SK-N-SH (cell line): ENCODE data around the gene AP4M1. TPM values are rescaled to one million over a fixed set of nuclear protein-coding genes. Genes with fewer than 3 reads are reported as not detected.

Experiments
- CTCF ChIA-PET: fragments of 300-600, 350-600 bp; formaldehyde crosslinking; extraction: SDS; loops from one replicate; lab custom pipeline; 2021; lab: Yijun Ruan, JAX
- POLR2A ChIA-PET: fragments of 350-600 bp; sonication (Branson Sonifier 250); formaldehyde crosslinking; extraction: SDS; loops from one replicate; lab custom pipeline; 2020; ENCODE audit warnings: antibody characterized with exemption, inconsistent platforms; lab: Yijun Ruan, JAX
- DNase-seq: peaks from one replicate; pipeline ENCODE4 v3.0.0; 2012
- H2AFZ ChIP-seq: fragments of 200-600 bp; sonication (generic); 2 replicates; pipeline ENCODE4 v1.8.1; 2016; ENCODE audit warnings: antibody characterized with exemption, mild to moderate bottlenecking, low read depth
- H3F3A ChIP-seq: fragments of 200-600 bp; sonication (generic); replicated peaks from 2 replicates; pipeline ENCODE3; 2016; ENCODE audit warnings: antibody characterized with exemption, mild to moderate bottlenecking; ENCODE audit not compliant: insufficient read depth
- H3K27ac ChIP-seq, 2 experiments: fragments of 200-500 bp in 1 of 2; fragments of 200-600 bp in 1 of 2; sonication (Bioruptor generic) in 1 of 2; sonication (generic), shearing (Covaris generic) in 1 of 2; 2 replicates each; pipeline versions ENCODE4 v1.5.1 to v1.6.1; 2014 to 2016; ENCODE audit warnings: low read depth in 2 of 2, inconsistent platforms in 1 of 2, low read length in 1 of 2, mild to moderate bottlenecking in 1 of 2, mixed read lengths in 1 of 2
- H3K27me3 ChIP-seq: fragments of 200-600 bp; sonication (generic), shearing (Covaris generic); 2 replicates; pipeline ENCODE4 v1.6.1; 2016; ENCODE audit warnings: mixed run types; ENCODE audit not compliant: insufficient read depth
- H3K36me3 ChIP-seq, 2 experiments: fragments of 200-500 bp in 1 of 2; fragments of 200-600 bp in 1 of 2; sonication (Bioruptor generic) in 1 of 2; sonication (generic) in 1 of 2; replicated peaks in 1 of 2; 2 replicates each; pipeline versions ENCODE3 to v1.5.1; 2014 to 2016; ENCODE audit warnings: low read length in 1 of 2, mild to moderate bottlenecking in 1 of 2; ENCODE audit not compliant: insufficient read depth in 2 of 2, control insufficient read depth in 1 of 2
- H3K4me1 ChIP-seq, 2 experiments: fragments of 200-500 bp in 1 of 2; fragments of 200-600 bp in 1 of 2; sonication (Bioruptor generic) in 1 of 2; sonication (generic), shearing (Covaris generic) in 1 of 2; 2 replicates each; pipeline versions ENCODE4 v1.5.1 to v1.6.1; 2014 to 2016; ENCODE audit warnings: low read depth in 1 of 2, low read length in 1 of 2, mixed run types in 1 of 2; ENCODE audit not compliant: insufficient read depth in 2 of 2, control insufficient read depth in 1 of 2
- H3K4me2 ChIP-seq: fragments of 200-600 bp; sonication (generic), shearing (Covaris generic); 2 replicates; pipeline ENCODE4 v1.6.1; 2017; ENCODE audit warnings: mixed run types
- H3K4me3 ChIP-seq, 2 experiments: fragments of 200-500 bp in 1 of 2; fragments of 200-600 bp in 1 of 2; sonication (Bioruptor generic) in 1 of 2; sonication (generic), shearing (Covaris generic) in 1 of 2; 2 replicates each; pipeline versions ENCODE4 v1.5.1 to v1.8.1; 2014 to 2016; ENCODE audit warnings: low read depth in 2 of 2, inconsistent platforms in 1 of 2, low read length in 1 of 2, mild to moderate bottlenecking in 1 of 2, mixed read lengths in 1 of 2, moderate library complexity in 1 of 2
- H3K79me2 ChIP-seq: fragments of 200-600 bp; sonication (generic); 2 replicates; pipeline ENCODE4 v1.8.1; 2017; ENCODE audit warnings: mild to moderate bottlenecking; ENCODE audit not compliant: insufficient read depth
- H3K9ac ChIP-seq: fragments of 200-600 bp; sonication (generic); 2 replicates; pipeline ENCODE4 v1.6.1; 2017; ENCODE audit warnings: mixed run types
- H3K9me2 ChIP-seq: fragments of 200-600 bp; sonication (generic); 2 replicates; pipeline ENCODE4 v1.6.1; 2017; ENCODE audit warnings: mixed run types
- H3K9me3 ChIP-seq: fragments of 200-600 bp; sonication (generic); 2 replicates; pipeline ENCODE4 v1.6.1; 2017; ENCODE audit warnings: mixed run types, mild to moderate bottlenecking, moderate library complexity
- H4K20me1 ChIP-seq: fragments of 200-600 bp; sonication (generic); 2 replicates; pipeline ENCODE4 v1.6.1; 2017; ENCODE audit warnings: mild to moderate bottlenecking, mixed run types; ENCODE audit not compliant: insufficient read depth
- CHD2 ChIP-seq: fragments of 150-350 bp; IDR thresholded peaks from 2 replicates; pipeline ENCODE4 v1.6.1; 2018; ENCODE audit warnings: low read length; ENCODE audit not compliant: partially characterized antibody
- CTCF ChIP-seq: fragments of 200-600 bp; sonication (generic); IDR thresholded peaks from 2 replicates; pipeline ENCODE4 v1.6.1; 2017; ENCODE audit warnings: antibody characterized with exemption, mild to moderate bottlenecking, moderate library complexity
- ELF1 ChIP-seq: IDR thresholded peaks from 2 replicates; pipeline ENCODE4 v1.4.0; 2012
- EP300 ChIP-seq, 2 experiments: IDR thresholded peaks; 2 replicates each; pipeline versions ENCODE4 v1.4.0 to v1.6.1; 2012; ENCODE audit warnings: borderline replicate concordance in 1 of 2, low read depth in 1 of 2, low read length in 1 of 2
- EZH2phosphoT487 ChIP-seq: fragments of 200-600 bp; sonication (generic); IDR thresholded peaks from 2 replicates; pipeline ENCODE4 v1.6.1; 2017; ENCODE audit warnings: low read depth, mixed run types, mild to moderate bottlenecking, antibody characterized with exemption, moderate library complexity, borderline replicate concordance
- FOSL2 ChIP-seq: IDR thresholded peaks from 2 replicates; pipeline ENCODE4 v1.4.0; 2012; ENCODE audit warnings: low read depth, mild to moderate bottlenecking, moderate library complexity, borderline replicate concordance
- FOXJ3 ChIP-seq: sonication (generic); formaldehyde crosslinking; IDR thresholded peaks from 2 replicates; pipeline ENCODE4 v1.5.1; 2020; ENCODE audit warnings: mild to moderate bottlenecking, missing genetic modification reagents
- FOXM1 ChIP-seq: IDR thresholded peaks from 2 replicates; pipeline ENCODE4 v1.4.0; 2012; ENCODE audit warnings: low read depth, mild to moderate bottlenecking
- GATA2 ChIP-seq: sonication (generic); formaldehyde crosslinking; IDR thresholded peaks from 2 replicates; pipeline ENCODE4 v1.5.0; 2020; ENCODE audit warnings: mild to moderate bottlenecking, missing genetic modification reagents
- JUND ChIP-seq: IDR thresholded peaks from 2 replicates; pipeline ENCODE4 v1.4.0; 2012
- MEF2A ChIP-seq: IDR thresholded peaks from 2 replicates; pipeline ENCODE4 v1.4.0; 2012; ENCODE audit warnings: low read depth, borderline replicate concordance
- MXI1 ChIP-seq: IDR thresholded peaks from 2 replicates; pipeline ENCODE4 v1.6.1; 2012; ENCODE audit warnings: mild to moderate bottlenecking, low read depth, low read length, improper control_type of control experiment
- NFIC ChIP-seq: IDR thresholded peaks from 2 replicates; pipeline ENCODE4 v1.4.0; 2012; ENCODE audit warnings: borderline replicate concordance
- PBX3 ChIP-seq: IDR thresholded peaks from 2 replicates; pipeline ENCODE4; 2012
- RFX5 ChIP-seq: IDR thresholded peaks from 2 replicates; pipeline ENCODE4 v1.6.1; 2012; ENCODE audit warnings: mild to moderate bottlenecking, improper control_type of control experiment, low read length
- RXRA ChIP-seq: IDR thresholded peaks from 2 replicates; pipeline ENCODE4 v1.4.0; 2012; ENCODE audit warnings: low read depth, mild to moderate bottlenecking, borderline replicate concordance
- SIN3A ChIP-seq: IDR thresholded peaks from 2 replicates; pipeline ENCODE4 v1.6.1; 2012; ENCODE audit warnings: low read depth, mild to moderate bottlenecking, low read length, moderate library complexity, borderline replicate concordance
- SMC3 ChIP-seq: IDR thresholded peaks from 2 replicates; pipeline ENCODE4 v1.6.1; 2012; ENCODE audit warnings: low read depth, low read length, improper control_type of control experiment
- USF1 ChIP-seq: IDR thresholded peaks from 2 replicates; pipeline ENCODE4 v1.4.0; 2012; ENCODE audit warnings: low read depth, borderline replicate concordance
- YY1 ChIP-seq: IDR thresholded peaks from 2 replicates; pipeline ENCODE4 v1.4.0; 2012; ENCODE audit warnings: low read depth, mild to moderate bottlenecking
- ZBTB33 ChIP-seq: IDR thresholded peaks from 2 replicates; pipeline ENCODE4 v1.4.0; 2012; ENCODE audit warnings: low read depth, borderline replicate concordance
- WGBS: methylation state at CpG from one replicate; pipeline ENCODE4 v1.1.6; 2017; ENCODE audit warnings: low lambda C conversion rate; 5-methylcytosine and 5-hydroxymethylcytosine counted together
- polyA plus RNA-seq, 3 experiments: library from polyadenylated mRNA; depleted of rRNA; stranded (reverse); fragments of >200 nt; gene quantifications; 2 replicates each; pipeline ENCODE4 v1.2.3, GENCODE V29; 2012

AP4M1 gene
- polyA plus RNA-seq, 1 of the 3 experiments (the other 2 are of a cell fraction), result 35.0 TPM

GRCh38 chr7:100157069-100157333 lies 55.6 kb downstream of the AP4M1 start:
- no peaks in the 10 kb centered on the region for H3K27me3 ChIP-seq
- ChIA-PET POLR2A (interaction anchor here (0.6 to 4.3 kb wide), 5 partner anchors 9 to 115 kb away, joined by 3 to 25 read pairs (median 3); partner anchors contain the start of gene LAMTOR4), CTCF (interaction anchor here (0.6 to 3.9 kb wide), 6 partner anchors 8 to 540 kb away, joined by 3 to 33 read pairs (median 3); partner anchors contain the start of gene LAMTOR4)
- H3K4me2 ChIP-seq, result peak overlapping the region; percentile 100
- H3K9ac ChIP-seq, result peak overlapping the region; percentile 85; the same call in 1 of the 2 replicates
- peak overlapping the region; percentile 36 to 62; a peak in 1 of 4 replicates for H3K27ac ChIP-seq
- peaks cover 51% of the 10 kb centered on the region for H3K79me2 ChIP-seq
- DNase-seq, result no peak
- H3K9me2 ChIP-seq, result no peaks in the 10 kb centered on the region
- peaks cover 15% of the 10 kb centered on the region for H3F3A ChIP-seq
- peaks cover 11 to 19% of the 10 kb centered on the region in 2 experiments; a peak in 2 of 4 replicates for H3K4me1 ChIP-seq
- peaks cover 31 to 39% of the 10 kb centered on the region in 2 experiments for H3K36me3 ChIP-seq
- no peaks in the 10 kb centered on the region for H3K9me3 ChIP-seq
- WGBS, result 57% methylated on average over 5 of the region's 5 CpGs
- H2AFZ ChIP-seq, result no peak overlapping the region
- peaks cover 20% of the 10 kb centered on the region for H4K20me1 ChIP-seq
- H3K4me3 ChIP-seq, result peak overlapping the region; percentile 87 to 93; a peak in 3 of 4 replicates
- TF ChIP-seq CHD2 (no peak), USF1 (no peak), FOXM1 (no peak), JUND (no peak), YY1 (no peak), EZH2phosphoT487 (no peak), ZBTB33 (no peak), SMC3 (no peak), NFIC (no peak), MEF2A (no peak), GATA2 (CRISPR knock-in tag) (no peak), FOSL2 (no peak), RFX5 (no peak)

GRCh38 chr7:100157334-100158228 lies 56.1 kb downstream of the AP4M1 start:
- peaks cover 11 to 19% of the 10 kb centered on the region in 2 experiments; a peak in 2 of 4 replicates for H3K4me1 ChIP-seq
- peak overlapping the region; percentile 100 for H3K4me2 ChIP-seq
- H3F3A ChIP-seq, result peaks cover 13% of the 10 kb centered on the region
- H3K79me2 ChIP-seq, result peaks cover 45% of the 10 kb centered on the region
- ChIA-PET POLR2A (interaction anchor here (0.9 to 4.3 kb wide), 4 partner anchors 9 to 115 kb away, joined by 3 to 25 read pairs (median 6); partner anchors contain the start of genes GPC2, LAMTOR4 and STAG3), CTCF (interaction anchor here (0.6 to 3.9 kb wide), 8 partner anchors 9 to 539 kb away, joined by 3 to 33 read pairs (median 3); partner anchors contain the start of genes GPC2, LAMTOR4 and STAG3)
- H3K4me3 ChIP-seq, result peak overlapping the region; percentile 87 to 93
- no peaks in the 10 kb centered on the region for H3K9me2 ChIP-seq
- H3K36me3 ChIP-seq, result peaks cover 27 to 39% of the 10 kb centered on the region in 2 experiments
- peak overlapping the region; percentile 36 to 62; a peak in 3 of 4 replicates for H3K27ac ChIP-seq
- DNase-seq, result peak; percentile 70
- peaks cover 20% of the 10 kb centered on the region for H4K20me1 ChIP-seq
- WGBS, result 19% methylated on average over 28 of the region's 32 CpGs
- H3K27me3 ChIP-seq, result no peaks in the 10 kb centered on the region
- H3K9ac ChIP-seq, result peak overlapping the region; percentile 85
- no peaks in the 10 kb centered on the region for H3K9me3 ChIP-seq
- no peak overlapping the region for H2AFZ ChIP-seq
- TF ChIP-seq RXRA (no peak), FOXJ3 (CRISPR knock-in tag) (no peak), SMC3 (no peak), MXI1 (0 out of 2 replicates have a peak, but pooled peaks have one; percentile 37), CTCF (peak; percentile 44), PBX3 (peak; percentile 20; the same call in 1 of the 2 replicates), ELF1 (0 out of 2 replicates have a peak, but pooled peaks have one; percentile 24), EZH2phosphoT487 (no peak), EP300 (IDR thresholded peaks at IDR 0.05; ENCODE audit: borderline replicate concordance in 1 of 2, low read depth in 1 of 2, low read length in 1 of 2) (no peak), SIN3A (0 out of 2 replicates have a peak, but pooled peaks have one; percentile 34)
